Ascending aorta (tissue), 2 donors: Measurements from ENCODE around the gene MMP13. TPM values are rescaled to one million over a fixed set of nuclear protein-coding genes. Genes with fewer than 3 reads are reported as not detected.
"Not testable (repeated sequence)": the region's sequence is repeated elsewhere in the genome, so short reads cannot be mapped to it uniquely, and the experiment has no call there.

Experiments used
- DNase-seq, 2 donors: peaks; one replicate each; pipeline ENCODE4 v3.0.0-alpha.2; 2019; ENCODE audit warnings: low spot score in 2 of 2
- H3K27ac ChIP-seq, 2 donors: fragments of 200-600 bp; sonication (generic); one replicate each; pipeline ENCODE4 v1.5.1; 2016 to 2017; ENCODE audit warnings: mild to moderate bottlenecking in 1 of 2
- H3K27me3 ChIP-seq: fragments of 200-600 bp; sonication (generic); one replicate; pipeline ENCODE4 v1.5.1; 2017
- H3K36me3 ChIP-seq, 2 donors: fragments of 200-600 bp; sonication (generic); one replicate each; pipeline ENCODE4 v1.5.1; 2016
- H3K4me1 ChIP-seq, 2 donors: fragments of 200-600 bp; sonication (generic); one replicate each; pipeline ENCODE4 v1.5.1; 2016 to 2017; ENCODE audit warnings: mild to moderate bottlenecking in 1 of 2
- H3K4me3 ChIP-seq, 2 donors: fragments of 200-600 bp; sonication (generic); one replicate each; pipeline ENCODE4 v1.5.1; 2016 to 2017; ENCODE audit warnings: mild to moderate bottlenecking in 1 of 2
- H3K9me3 ChIP-seq, 2 donors: fragments of 200-600 bp; sonication (generic); one replicate each; pipeline ENCODE4 v1.5.1; 2016
- intact Hi-C: fragments of 100-400 bp; cut with DNase I; formaldehyde crosslinking; loops from one replicate; pipeline ENCODE4 v1.15.1; 2023
- total RNA-seq: library from RNA; depleted of rRNA; stranded (reverse); fragments of >200 nt; gene quantifications from one replicate; pipeline ENCODE4 v1.1.0, GENCODE V29; 2016
- TF ChIP-seq, protein P1 (sequence below), 3 experiments: fragments of 200-600 bp in 2 of 3; fragments of 450-650 bp in 1 of 3; sonication (generic) in 2 of 3; IDR thresholded peaks; one replicate each; pipeline ENCODE4 v1.5.1; 2016 to 2019; ENCODE audit warnings: antibody characterized with exemption in 3 of 3, mild to moderate bottlenecking in 1 of 3, moderate library complexity in 1 of 3

The MMP13 gene
- total RNA-seq, 1 donor from 2014 or later = not detected

DNA sequence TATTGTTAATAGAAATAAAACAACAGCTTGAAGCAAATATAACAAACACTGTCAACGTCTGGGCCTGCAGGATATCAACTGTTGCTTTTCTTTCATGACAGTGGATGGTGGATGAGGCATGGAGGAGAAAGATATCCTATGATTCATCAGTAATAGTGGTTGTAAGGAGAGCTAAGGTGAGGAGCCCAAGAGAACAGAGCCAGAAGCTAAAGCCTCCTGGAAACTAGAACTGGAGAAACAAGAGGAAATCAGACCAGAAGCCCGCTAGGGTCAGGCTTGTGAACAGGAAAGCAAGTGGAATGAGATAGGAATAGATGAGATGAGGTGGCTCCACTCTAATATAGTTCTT, 43.1 kb downstream of the MMP13 start:
- Histone ChIP-seq H3K4me3 (no peak overlapping the region), H3K36me3 (no peaks in the 10 kb centered on the region), H3K4me1 (no peaks in the 10 kb centered on the region), H3K9me3 (no peaks in the 10 kb centered on the region), H3K27ac (no peak overlapping the region), H3K27me3 (no peaks in the 10 kb centered on the region)
- intact Hi-C loops = no loop called here
- no peak for DNase-seq
- TF ChIP-seq, protein P1, sequence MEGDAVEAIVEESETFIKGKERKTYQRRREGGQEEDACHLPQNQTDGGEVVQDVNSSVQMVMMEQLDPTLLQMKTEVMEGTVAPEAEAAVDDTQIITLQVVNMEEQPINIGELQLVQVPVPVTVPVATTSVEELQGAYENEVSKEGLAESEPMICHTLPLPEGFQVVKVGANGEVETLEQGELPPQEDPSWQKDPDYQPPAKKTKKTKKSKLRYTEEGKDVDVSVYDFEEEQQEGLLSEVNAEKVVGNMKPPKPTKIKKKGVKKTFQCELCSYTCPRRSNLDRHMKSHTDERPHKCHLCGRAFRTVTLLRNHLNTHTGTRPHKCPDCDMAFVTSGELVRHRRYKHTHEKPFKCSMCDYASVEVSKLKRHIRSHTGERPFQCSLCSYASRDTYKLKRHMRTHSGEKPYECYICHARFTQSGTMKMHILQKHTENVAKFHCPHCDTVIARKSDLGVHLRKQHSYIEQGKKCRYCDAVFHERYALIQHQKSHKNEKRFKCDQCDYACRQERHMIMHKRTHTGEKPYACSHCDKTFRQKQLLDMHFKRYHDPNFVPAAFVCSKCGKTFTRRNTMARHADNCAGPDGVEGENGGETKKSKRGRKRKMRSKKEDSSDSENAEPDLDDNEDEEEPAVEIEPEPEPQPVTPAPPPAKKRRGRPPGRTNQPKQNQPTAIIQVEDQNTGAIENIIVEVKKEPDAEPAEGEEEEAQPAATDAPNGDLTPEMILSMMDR (IDR thresholded peaks at IDR 0.05) = no peak

- no peak overlapping the region for H3K27ac ChIP-seq
- no peaks in the 10 kb centered on the region for H3K36me3 ChIP-seq
- H3K4me1 ChIP-seq = no peaks in the 10 kb centered on the region
- no peak overlapping the region for H3K4me3 ChIP-seq
- intact Hi-C loops = no loop called here
- H3K27me3 ChIP-seq = no peaks in the 10 kb centered on the region
- no peaks in the 10 kb centered on the region for H3K9me3 ChIP-seq
- TF ChIP-seq, protein P1 (IDR thresholded peaks at IDR 0.05) = no peak
- no peak for DNase-seq
These were observed 43.6 kb downstream of the MMP13 start for GRCh38 chr11:102911758-102912481.

DNA sequence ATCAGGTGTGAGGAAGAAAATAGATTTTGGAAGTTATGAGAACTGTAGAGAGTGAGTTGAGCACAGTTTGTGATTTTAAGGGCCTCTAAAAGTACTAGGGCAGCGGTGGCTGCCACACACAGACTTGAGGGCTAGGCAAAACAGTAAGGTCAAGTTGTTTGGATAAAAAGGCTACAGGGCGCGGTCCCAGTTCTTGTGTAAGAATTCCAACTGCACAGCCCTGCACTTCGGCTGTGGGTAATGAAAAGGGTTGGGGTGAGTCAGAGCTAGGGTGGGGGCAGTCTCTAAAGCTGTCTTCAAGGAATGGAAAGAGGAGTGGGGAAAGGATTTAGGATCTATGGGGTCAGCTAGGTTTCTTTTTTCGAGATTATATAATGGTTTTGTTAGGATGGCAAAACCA, 49.7 kb downstream of the MMP13 start:
- H3K4me1 ChIP-seq, H3K36me3 ChIP-seq, H3K27me3 ChIP-seq, DNase-seq, H3K27ac ChIP-seq, H3K4me3 ChIP-seq, H3K9me3 ChIP-seq, intact Hi-C loops: not testable (repeated sequence)

DNA sequence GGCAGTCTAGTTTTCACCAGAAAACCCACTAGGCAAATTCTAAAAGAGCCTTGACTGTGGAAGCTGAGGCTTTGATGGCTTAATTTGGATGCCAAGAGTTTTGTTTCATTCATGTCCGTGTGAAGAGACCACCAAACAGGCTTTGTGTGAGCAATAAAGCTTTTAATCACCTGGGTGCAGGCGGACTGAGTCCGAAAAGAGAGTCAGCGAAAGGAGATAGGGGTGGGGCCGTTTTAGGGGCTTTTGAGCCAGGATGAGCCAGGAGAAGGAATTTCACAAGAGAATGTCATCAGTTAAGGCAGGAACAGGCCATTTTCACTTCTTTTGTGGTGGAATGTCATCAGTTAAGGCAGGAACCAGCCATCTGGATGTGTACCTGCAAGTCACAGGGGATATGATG, 51.6 kb downstream of the MMP13 start:
- H3K4me1 ChIP-seq, DNase-seq, intact Hi-C loops, H3K27ac ChIP-seq, H3K36me3 ChIP-seq, H3K4me3 ChIP-seq, H3K9me3 ChIP-seq, H3K27me3 ChIP-seq: not testable (repeated sequence)

- Histone ChIP-seq H3K27ac (no peak overlapping the region), H3K9me3 (no peaks in the 10 kb centered on the region), H3K4me1 (no peaks in the 10 kb centered on the region), H3K27me3 (no peaks in the 10 kb centered on the region), H3K36me3 (no peaks in the 10 kb centered on the region), H3K4me3 (no peak overlapping the region)
- TF ChIP-seq, protein P1 (IDR thresholded peaks at IDR 0.05) = no peak
- intact Hi-C loops = no loop called here
- DNase-seq = no peak
These were observed 55.2 kb downstream of the MMP13 start for GRCh38 chr11:102900346-102900745.

Other genes with a start within 250 kb of the MMP13 start
- not detected for gene MMP27, start 250.0 kb downstream of the MMP13 start, total RNA-seq
- gene MMP8, start 230.8 kb downstream of the MMP13 start, total RNA-seq = not detected
- gene MMP10, start 175.1 kb downstream of the MMP13 start, total RNA-seq = not detected
- not detected for gene MMP1, start 157.6 kb downstream of the MMP13 start, total RNA-seq
- not detected for gene MMP3, start 112.1 kb downstream of the MMP13 start, total RNA-seq
- not detected for gene MMP12, start 80.8 kb downstream of the MMP13 start, total RNA-seq
- 337 TPM for gene DCUN1D5, start 136.4 kb upstream of the MMP13 start, total RNA-seq
- 7.1 TPM for gene DYNC2H1, start 153.7 kb upstream of the MMP13 start, total RNA-seq